GM23338 (cell line): ENCODE data around the gene CTDP1. TPM values are rescaled to one million over a fixed set of nuclear protein-coding genes. Genes with fewer than 3 reads are reported as not detected.

Experiments used
- ATAC-seq: fragments of 200-7000 bp; cut with Tn5 transposase; 3 replicates; pipeline ENCODE4 v1.9.1; 2020
- DNase-seq: peaks from one replicate; pipeline ENCODE4 v3.0.0-alpha.2; 2015; ENCODE audit warnings: low spot score
- H2AFZ ChIP-seq: fragments of 200-600 bp; sonication (generic); 2 replicates; pipeline ENCODE4 v1.8.0; 2016; ENCODE audit warnings: antibody characterized with exemption, mild to moderate bottlenecking, moderate library complexity
- H3F3A ChIP-seq: fragments of 200-600 bp; sonication (generic); replicated peaks from 2 replicates; pipeline ENCODE4 v1.8.0; 2017; ENCODE audit warnings: antibody characterized with exemption, mixed run types, low read depth
- H3K27ac ChIP-seq: fragments of 200-600 bp; sonication (generic); 2 replicates; pipeline ENCODE4 v1.6.1; 2016; ENCODE audit warnings: low read depth
- H3K27me3 ChIP-seq: fragments of 200-600 bp; sonication (generic); 2 replicates; pipeline ENCODE4 v1.8.0; 2016; ENCODE audit warnings: mild to moderate bottlenecking, mixed run types, moderate library complexity; ENCODE audit not compliant: insufficient read depth
- H3K36me3 ChIP-seq: fragments of 200-600 bp; sonication (generic); 2 replicates; pipeline ENCODE4 v1.8.0; 2016; ENCODE audit warnings: mild to moderate bottlenecking; ENCODE audit not compliant: insufficient read depth
- H3K4me1 ChIP-seq: fragments of 200-600 bp; sonication (generic); 2 replicates; pipeline ENCODE4 v1.8.0; 2016; ENCODE audit warnings: mild to moderate bottlenecking, moderate library complexity; ENCODE audit not compliant: insufficient read depth
- H3K4me2 ChIP-seq: fragments of 200-600 bp; sonication (generic); 2 replicates; pipeline ENCODE4 v1.7.1; 2017; ENCODE audit warnings: mixed run types
- H3K4me3 ChIP-seq: fragments of 200-600 bp; sonication (generic); 2 replicates; pipeline ENCODE4 v1.6.1; 2016; ENCODE audit warnings: mixed run types
- H3K79me2 ChIP-seq: fragments of 200-600 bp; sonication (generic); replicated peaks from 2 replicates; pipeline ENCODE4 v1.8.0; 2017; ENCODE audit warnings: mild to moderate bottlenecking; ENCODE audit not compliant: insufficient read depth
- H3K9me2 ChIP-seq: fragments of 200-600 bp; sonication (generic); 2 replicates; pipeline ENCODE4 v1.8.0; 2017; ENCODE audit not compliant: insufficient read depth
- H4K20me1 ChIP-seq: fragments of 200-600 bp; sonication (generic); replicated peaks from 2 replicates; pipeline ENCODE4 v1.8.0; 2017; ENCODE audit warnings: mild to moderate bottlenecking; ENCODE audit not compliant: insufficient read depth
- H3K27ac Mint-ChIP-seq: 2 replicates; pipeline ENCODE4 v1.8.0; 2020; ENCODE audit warnings: inconsistent platforms, mild to moderate bottlenecking, moderate library complexity, mixed read lengths
- H3K27me3 Mint-ChIP-seq: 3 replicates; pipeline ENCODE4 v1.8.0; 2022; ENCODE audit warnings: low read depth, mild to moderate bottlenecking, moderate library complexity, mixed read lengths, inconsistent platforms; ENCODE audit not compliant: insufficient read depth, poor library complexity
- H3K36me3 Mint-ChIP-seq: 3 replicates; pipeline ENCODE4 v1.8.0; 2021; ENCODE audit warnings: low read depth, mild to moderate bottlenecking, inconsistent platforms, moderate library complexity, mixed read lengths
- H3K4me1 Mint-ChIP-seq: 3 replicates; pipeline ENCODE4 v1.8.0; 2020; ENCODE audit warnings: mild to moderate bottlenecking, inconsistent platforms, mixed read lengths
- H3K4me3 Mint-ChIP-seq: 3 replicates; pipeline ENCODE4 v1.8.0; 2021; ENCODE audit warnings: moderate library complexity, mild to moderate bottlenecking, inconsistent platforms, mixed read lengths
- H3K9me3 Mint-ChIP-seq: 3 replicates; pipeline ENCODE4 v1.8.0; 2020; ENCODE audit warnings: moderate library complexity, mild to moderate bottlenecking, inconsistent platforms, mixed read lengths
- CREB1 ChIP-seq: fragments of 250-450 bp; sonication (Bioruptor Pico); IDR thresholded peaks from 2 replicates; pipeline ENCODE4 v1.5.0; 2020; ENCODE audit warnings: low read depth, mild to moderate bottlenecking, moderate library complexity
- ETS1 ChIP-seq: IDR thresholded peaks from 2 replicates; pipeline ENCODE4 v1.6.1; 2016; ENCODE audit warnings: antibody characterized with exemption
- EZH2 ChIP-seq: fragments of 200-600 bp; sonication (generic); IDR thresholded peaks from one replicate; pipeline ENCODE4 v1.8.0; 2017; ENCODE audit warnings: antibody characterized with exemption, mild to moderate bottlenecking, low read depth; ENCODE audit not compliant: unreplicated experiment
- JUNB ChIP-seq: IDR thresholded peaks from one replicate; pipeline ENCODE4 v1.6.1; 2016; ENCODE audit warnings: antibody characterized with exemption; ENCODE audit not compliant: unreplicated experiment
- NANOG ChIP-seq: IDR thresholded peaks from 2 replicates; pipeline ENCODE4 v1.6.1; 2016; ENCODE audit warnings: antibody characterized with exemption, borderline replicate concordance
- REST ChIP-seq: IDR thresholded peaks from one replicate; pipeline ENCODE4 v1.6.1; 2018; ENCODE audit warnings: antibody characterized with exemption; ENCODE audit not compliant: unreplicated experiment
- STAT1 ChIP-seq: IDR thresholded peaks from one replicate; pipeline ENCODE4 v1.6.1; 2016; ENCODE audit warnings: antibody characterized with exemption; ENCODE audit not compliant: unreplicated experiment
- ZNF114 ChIP-seq: fragments of 250-450 bp; sonication (Bioruptor Pico); IDR thresholded peaks from 2 replicates; pipeline ENCODE4 v1.5.0; 2020; ENCODE audit warnings: mild to moderate bottlenecking, moderate library complexity
- ZNF462 ChIP-seq: fragments of 250-450 bp; sonication (Bioruptor Pico); IDR thresholded peaks from 2 replicates; pipeline ENCODE4 v1.5.0; 2020; ENCODE audit warnings: mild to moderate bottlenecking, moderate library complexity
- long read RNA-seq: library from polyadenylated mRNA; unstranded; transcript quantifications from one replicate; pipeline ENCODE4 v2.0.0, GENCODE V29; 2020; ENCODE audit not compliant: unreplicated experiment
- polyA plus RNA-seq: library from polyadenylated mRNA; unstranded; fragments of >200 nt; fragmentation: Nextera tagmentation; extraction: Ambion mirVana; gene quantifications from 2 replicates; pipeline ENCODE4 v1.2.1, GENCODE V29; 2016
- total RNA-seq: library from RNA; depleted of rRNA; stranded (reverse); fragments of >200 nt; shearing (Covaris generic); gene quantifications from 2 replicates; pipeline ENCODE4 v1.2.3, GENCODE V29; 2014; rRNA removed

CTDP1 gene
- total RNA-seq (37.2 and 51.6 TPM in 2 replicates), polyA plus RNA-seq (9.4 and 9.9 TPM in 2 replicates)
- long read RNA-seq, full-length matches to known transcripts, result 5 of 7 reads
- long read RNA-seq, partial matches to known transcripts, result 2 of 7 reads
- long read RNA-seq, other reads (novel, unspliced or antisense), result 0 of 7 reads

- peaks cover 52% of the 10 kb centered on the region for H3K79me2 ChIP-seq
- ATAC-seq (peak; percentile 59), DNase-seq (peak; percentile 95)
- H3K4me1 ChIP-seq, result peaks cover 8% of the 10 kb centered on the region
- no peaks in the 10 kb centered on the region for H3K9me2 ChIP-seq
- no peaks in the 10 kb centered on the region for H3K9me3 Mint-ChIP-seq
- peak within 1 kb of the TSS; percentile 93 for H3K27ac ChIP-seq
- H3F3A ChIP-seq, result no peaks in the 10 kb centered on the region; the same call in 1 of the 2 replicates
- TF ChIP-seq CREB1 (CRISPR knock-in tag), result peak; percentile 100
- TF ChIP-seq STAT1, result no peak
- no peak for TF ChIP-seq REST
- TF ChIP-seq ZNF114, result peak; percentile 59; the same call in 1 of the 2 replicates
- TF ChIP-seq JUNB, result no peak
- TF ChIP-seq ETS1, result peak; percentile 95
- TF ChIP-seq NANOG, result no peak
- H3K4me1 Mint-ChIP-seq, result peaks cover 29% of the 10 kb centered on the region
- H3K36me3 ChIP-seq, result no peaks in the 10 kb centered on the region
- H3K4me3 ChIP-seq, result peak within 1 kb of the TSS; percentile 93
- peak within 1 kb of the TSS; percentile 98 for H3K4me2 ChIP-seq
- H3K36me3 Mint-ChIP-seq, result peaks cover 11% of the 10 kb centered on the region
- peak within 1 kb of the TSS; percentile 95 for H2AFZ ChIP-seq
- H3K27me3 Mint-ChIP-seq, result peaks cover 10% of the 10 kb centered on the region
- H3K27me3 ChIP-seq, result no peaks in the 10 kb centered on the region
- H3K27ac Mint-ChIP-seq, result peak within 1 kb of the TSS; percentile 99
- H4K20me1 ChIP-seq, result peaks cover 24% of the 10 kb centered on the region
- H3K4me3 Mint-ChIP-seq, result peak within 1 kb of the TSS; percentile 90
These were observed at the start of gene CTDP1 for GRCh38 chr18:79679552-79680099. Gene CTDP1, plus strand, starts transcription at chr18:79679803. Its CDS starts 145 bp downstream, at chr18:79679948.

GRCh38 chr18:79630281-79631095, 49.1 kb upstream of the CTDP1 start:
- no peak for ATAC-seq
- Histone ChIP-seq H3K27me3 (no peaks in the 10 kb centered on the region), H3F3A (no peaks in the 10 kb centered on the region), H4K20me1 (no peaks in the 10 kb centered on the region), H3K9me2 (no peaks in the 10 kb centered on the region), H3K79me2 (no peaks in the 10 kb centered on the region), H3K4me3 (no peak overlapping the region), H3K4me2 (no peak overlapping the region), H3K36me3 (no peaks in the 10 kb centered on the region), H3K4me1 (no peaks in the 10 kb centered on the region), H3K27ac (no peak overlapping the region), H2AFZ (no peak overlapping the region)
- H3K36me3 Mint-ChIP-seq, result peaks cover 9% of the 10 kb centered on the region
- H3K4me1 Mint-ChIP-seq, result no peaks in the 10 kb centered on the region; the same call in 2 of the 3 replicates
- H3K4me3 Mint-ChIP-seq, result no peak overlapping the region
- H3K9me3 Mint-ChIP-seq, result peaks cover 20% of the 10 kb centered on the region
- no peak overlapping the region for H3K27ac Mint-ChIP-seq
- H3K27me3 Mint-ChIP-seq, result peaks cover 12% of the 10 kb centered on the region
- no peak for DNase-seq
- no peak for TF ChIP-seq ZNF462
- TF ChIP-seq CREB1 (CRISPR knock-in tag), result no peak
- TF ChIP-seq EZH2, result no peak
